NCI-H460 (cell line): ENCODE measurements around the gene HOATZ. TPM values are rescaled to one million over a fixed set of nuclear protein-coding genes. Genes with fewer than 3 reads are reported as not detected.

Experiments
- DNase-seq: peaks from one replicate; pipeline ENCODE4 v3.0.0-alpha.2; 2016; ENCODE audit warnings: low read depth; ENCODE audit errors: extremely low read depth
- polyA plus RNA-seq: library from polyadenylated mRNA; depleted of rRNA; stranded (reverse); fragments of >200 nt; gene quantifications from 2 replicates; pipeline ENCODE4 v1.2.3, GENCODE V29; 2014; cell fraction: nucleus; rRNA removed
- total RNA-seq: library from RNA; depleted of rRNA; stranded (reverse); fragments of >200 nt; shearing (Covaris generic); gene quantifications from 2 replicates; pipeline ENCODE4 v1.2.3, GENCODE V29; 2014; rRNA removed

HOATZ gene
- total RNA-seq: not detected in 2 replicates
- polyA plus RNA-seq: not detected in 2 replicates

- no peak for DNase-seq
Observed at GRCh38 chr11:111514216-111515031, at the start of gene HOATZ. HOATZ (plus strand) TSS chr11:111514778; CDS start chr11:111514785, 7 bp downstream.

GRCh38 chr11:111465400-111465799 is 49.2 kb upstream of the HOATZ start:
- DNase-seq: no peak

- DNase-seq: no peak
Observed at GRCh38 chr11:111466615-111467014, 48.0 kb upstream of the HOATZ start.

GRCh38 chr11:111469200-111469599 is 45.4 kb upstream of the HOATZ start:
- DNase-seq: no peak

GRCh38 chr11:111472228-111472627 is 42.4 kb upstream of the HOATZ start:
- DNase-seq: no peak

- no peak for DNase-seq
Observed at GRCh38 chr11:111474432-111474831, 40.1 kb upstream of the HOATZ start.

- no peak for DNase-seq
Observed at GRCh38 chr11:111476366-111476765, 38.2 kb upstream of the HOATZ start.

GRCh38 chr11:111476956-111477355 is 37.6 kb upstream of the HOATZ start:
- no peak for DNase-seq

- DNase-seq: no peak
Observed at GRCh38 chr11:111477898-111478297, 36.7 kb upstream of the HOATZ start.

- DNase-seq: no peak
Observed at GRCh38 chr11:111479666-111480065, 34.9 kb upstream of the HOATZ start.

GRCh38 chr11:111483431-111483830 is 31.1 kb upstream of the HOATZ start:
- DNase-seq: no peak

GRCh38 chr11:111490496-111490895 is 24.1 kb upstream of the HOATZ start:
- DNase-seq: no peak

GRCh38 chr11:111494040-111494439 is 20.5 kb upstream of the HOATZ start:
- DNase-seq: no peak

- DNase-seq: no peak
Observed at GRCh38 chr11:111499483-111499882, 15.1 kb upstream of the HOATZ start.

- no peak for DNase-seq
Observed at GRCh38 chr11:111500481-111500880, 14.1 kb upstream of the HOATZ start.

- DNase-seq: no peak
Observed at GRCh38 chr11:111502611-111503010, 12.0 kb upstream of the HOATZ start.

- DNase-seq: no peak
Observed at GRCh38 chr11:111510311-111510710, 4.3 kb upstream of the HOATZ start.

GRCh38 chr11:111512296-111513239 is 2.0 kb upstream of the HOATZ start, which contains the start of gene BTG4:
BTG4 (minus strand) TSS chr11:111512386; CDS start chr11:111498776, 13,610 bp downstream.
- no peak for DNase-seq

GRCh38 chr11:111513240-111513605 is 1.4 kb upstream of the HOATZ start:
- DNase-seq: no peak

GRCh38 chr11:111515591-111515990 is 1.0 kb downstream of the HOATZ start:
- DNase-seq: no peak

GRCh38 chr11:111518668-111519067 is 4.1 kb downstream of the HOATZ start:
- no peak for DNase-seq
